ENCODE results near the gene SNX20.

Gene SNX20

GRCh38 chr16:50657241-50657640 lies 23.9 kb downstream of the SNX20 start:
- no peak for DNase-seq (ENCODE audit: low spot score)

- DNase-seq (ENCODE audit: low spot score) = no peak
Measured at GRCh38 chr16:50655558-50656055, 25.5 kb downstream of the SNX20 start.

GRCh38 chr16:50653633-50654519 lies 27.2 kb downstream of the SNX20 start:
- no peak for DNase-seq (ENCODE audit: low spot score)

DNA sequence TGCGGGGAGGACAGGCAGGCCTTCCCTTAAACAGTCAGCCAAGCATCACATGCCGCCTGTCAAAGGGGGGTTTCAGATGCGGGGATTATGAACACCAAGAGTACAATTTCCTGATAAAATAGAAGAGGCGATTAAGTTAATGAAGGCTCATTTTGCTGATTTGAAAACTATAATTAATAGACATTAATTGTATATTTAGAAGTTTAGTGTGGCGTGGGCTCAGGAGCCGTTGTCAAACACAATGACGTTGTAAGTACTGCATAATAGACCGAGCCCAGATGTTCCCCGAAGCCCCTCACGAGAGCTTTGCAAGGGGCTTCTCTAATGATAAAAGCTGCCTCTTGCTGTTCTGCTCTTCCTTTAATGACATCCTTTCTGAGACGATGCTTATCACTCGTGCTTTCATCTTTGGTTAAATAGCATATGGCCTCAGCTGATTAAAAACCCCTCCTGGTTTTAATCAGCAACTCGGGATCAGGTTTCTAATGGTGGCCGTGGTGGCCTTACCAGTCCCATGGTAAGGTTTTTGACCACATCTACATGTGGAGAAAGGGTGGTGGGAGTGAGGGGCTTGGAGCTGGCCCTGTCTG lies 28.2 kb downstream of the SNX20 start:
- no peak for DNase-seq (ENCODE audit: low spot score)

GRCh38 chr16:50651835-50652438 lies 29.2 kb downstream of the SNX20 start:
- no peak for DNase-seq (ENCODE audit: low spot score)

- DNase-seq (ENCODE audit: low spot score) = no peak
Measured at GRCh38 chr16:50646345-50646744, 34.8 kb downstream of the SNX20 start.

- no peak for DNase-seq (ENCODE audit: low spot score)
Measured at GRCh38 chr16:50645563-50646220, 35.4 kb downstream of the SNX20 start.

DNA sequence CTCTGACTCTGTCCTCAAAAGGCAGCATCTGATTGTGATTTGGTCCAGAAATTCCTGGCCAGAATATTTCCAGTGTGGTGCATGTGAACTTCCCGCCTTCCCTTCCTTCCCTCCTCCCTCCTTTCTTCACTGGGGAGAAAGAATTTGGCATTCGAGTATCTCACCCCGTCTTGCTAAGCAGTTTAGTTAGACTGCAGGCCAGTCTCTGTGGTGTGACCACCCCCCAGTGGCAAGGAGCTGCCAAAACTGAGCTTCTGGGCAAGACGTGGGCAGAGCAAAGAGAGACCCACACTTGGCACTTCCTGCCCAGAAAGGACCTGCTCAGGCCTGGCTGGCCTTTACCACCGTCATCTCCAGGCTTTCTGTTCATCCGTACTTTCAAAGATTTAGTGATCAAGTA lies 36.4 kb downstream of the SNX20 start:
- no peak for DNase-seq (ENCODE audit: low spot score)

DNA sequence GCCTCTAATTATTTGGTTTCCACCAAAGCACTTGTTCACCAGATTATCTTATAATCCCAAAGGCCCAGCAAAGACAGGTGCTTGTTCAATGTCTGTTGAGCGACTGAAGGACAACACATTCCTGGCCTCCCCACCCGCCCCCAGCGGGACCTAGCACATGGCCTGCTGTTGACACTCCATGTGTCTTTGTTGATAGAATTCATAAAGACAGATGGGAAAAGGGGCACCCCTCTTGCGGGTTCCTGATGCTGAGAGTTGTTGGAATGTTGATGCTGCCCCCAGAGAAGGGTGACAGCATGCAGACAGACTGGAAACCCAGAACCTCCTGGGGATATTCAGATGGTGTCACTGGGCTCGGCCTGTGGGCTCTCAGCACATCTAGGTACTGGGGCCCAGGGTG lies 36.9 kb downstream of the SNX20 start:
- no peak for DNase-seq (ENCODE audit: low spot score)

DNA sequence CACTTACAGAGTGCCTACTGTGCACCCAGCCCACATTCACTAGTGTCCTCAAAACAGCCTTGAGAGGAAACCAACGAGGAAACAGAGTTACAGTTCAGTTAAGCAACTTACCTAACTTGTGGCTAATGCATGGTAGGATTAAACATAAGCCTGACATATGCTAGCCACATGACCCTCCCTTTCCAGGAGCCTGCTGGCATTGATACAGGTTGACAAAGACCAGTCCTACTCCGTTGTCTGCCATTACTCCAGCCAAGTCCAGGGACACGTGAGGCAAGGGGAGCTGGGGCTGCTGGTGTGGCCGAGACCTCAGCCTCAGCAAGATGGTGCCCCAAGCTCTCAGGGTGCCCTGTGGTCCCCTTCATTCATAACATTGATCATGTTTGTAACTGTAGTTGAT lies 37.9 kb downstream of the SNX20 start:
- no peak for DNase-seq (ENCODE audit: low spot score)

GRCh38 chr16:50642349-50642748 lies 38.8 kb downstream of the SNX20 start:
- no peak for DNase-seq (ENCODE audit: low spot score)

DNA sequence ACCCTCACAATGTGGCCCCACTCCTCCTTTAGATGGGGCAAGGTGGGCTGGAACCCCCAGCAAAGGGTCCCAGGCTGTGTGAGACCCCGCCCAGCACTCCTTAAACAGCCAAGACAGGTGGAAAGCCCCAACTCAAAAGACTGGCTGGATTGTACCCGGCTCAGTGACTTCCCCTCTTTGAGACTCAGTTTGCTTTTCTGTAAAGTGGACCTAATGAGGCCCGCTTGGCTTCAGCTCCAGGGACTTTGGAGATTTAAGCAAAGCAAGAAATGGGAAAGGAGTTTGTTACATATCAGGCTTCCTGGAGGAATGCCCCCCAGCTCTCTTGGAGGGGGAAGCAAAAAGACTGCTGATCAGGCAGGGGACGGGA lies 39.3 kb downstream of the SNX20 start:
- DNase-seq (ENCODE audit: low spot score) = no peak

GRCh38 chr16:50640919-50641817 lies 39.9 kb downstream of the SNX20 start:
- no peak for DNase-seq (ENCODE audit: low spot score)

DNA sequence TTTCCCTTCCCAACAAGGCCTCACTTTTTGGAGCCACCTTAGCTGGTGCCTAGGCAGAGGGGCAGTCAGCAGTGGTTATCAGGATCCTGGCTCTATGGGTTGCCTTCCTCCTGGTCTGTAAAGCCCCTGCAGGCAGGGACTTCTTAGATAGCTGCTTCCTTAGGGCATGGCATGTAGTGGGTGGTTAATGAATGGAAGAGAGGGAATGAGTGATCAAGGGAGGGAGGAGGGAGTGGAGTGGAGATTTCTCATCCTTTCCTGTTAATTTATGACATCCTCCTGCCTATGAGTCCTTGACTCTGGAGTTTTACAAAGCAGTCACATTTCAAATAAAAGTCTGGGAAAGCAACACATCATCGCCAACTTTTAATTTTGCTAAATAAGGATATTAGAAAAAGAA lies 40.7 kb downstream of the SNX20 start:
- no peak for DNase-seq (ENCODE audit: low spot score)

DNA sequence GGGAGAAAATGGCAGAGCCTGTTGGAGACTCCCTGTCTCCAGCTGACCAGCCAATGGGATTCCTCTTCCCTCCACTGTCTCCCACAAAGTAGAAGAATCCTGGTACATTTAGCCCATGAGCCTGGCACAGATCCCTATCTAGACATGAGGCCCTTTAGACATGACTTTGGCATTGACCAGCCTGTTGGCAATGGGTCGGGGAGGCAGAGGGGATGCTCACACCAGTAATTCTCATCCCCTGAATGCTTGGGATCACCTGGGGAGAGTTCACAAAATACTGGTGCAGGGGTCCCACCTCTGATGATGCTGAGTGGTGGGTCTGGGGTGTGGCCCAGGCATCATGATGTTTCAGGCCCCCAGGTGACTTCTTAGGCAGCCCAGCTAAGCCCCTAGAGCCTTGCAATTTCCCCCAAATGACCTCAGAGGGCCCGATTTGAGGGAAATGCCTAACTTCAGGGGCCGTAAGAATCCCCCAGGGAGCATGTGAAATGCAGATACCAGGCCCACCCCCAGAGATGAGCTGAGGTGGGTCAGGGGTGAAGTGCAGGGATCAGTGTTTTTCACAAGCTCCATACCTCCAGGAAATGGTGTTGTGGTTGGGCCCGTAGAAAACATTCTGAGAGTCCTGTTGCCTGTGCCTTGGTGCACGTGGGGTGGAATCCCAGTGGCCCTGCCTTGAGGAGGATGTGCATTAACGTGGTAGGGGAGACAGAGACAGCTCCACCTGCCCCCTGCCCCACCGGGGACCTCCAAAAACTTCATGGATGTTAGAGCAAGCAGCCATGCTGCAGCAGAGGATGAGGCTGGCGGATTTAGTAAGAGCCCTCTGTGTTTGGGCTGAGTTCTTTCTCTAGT lies 42.1 kb downstream of the SNX20 start:
- DNase-seq (ENCODE audit: low spot score) = no peak

DNA sequence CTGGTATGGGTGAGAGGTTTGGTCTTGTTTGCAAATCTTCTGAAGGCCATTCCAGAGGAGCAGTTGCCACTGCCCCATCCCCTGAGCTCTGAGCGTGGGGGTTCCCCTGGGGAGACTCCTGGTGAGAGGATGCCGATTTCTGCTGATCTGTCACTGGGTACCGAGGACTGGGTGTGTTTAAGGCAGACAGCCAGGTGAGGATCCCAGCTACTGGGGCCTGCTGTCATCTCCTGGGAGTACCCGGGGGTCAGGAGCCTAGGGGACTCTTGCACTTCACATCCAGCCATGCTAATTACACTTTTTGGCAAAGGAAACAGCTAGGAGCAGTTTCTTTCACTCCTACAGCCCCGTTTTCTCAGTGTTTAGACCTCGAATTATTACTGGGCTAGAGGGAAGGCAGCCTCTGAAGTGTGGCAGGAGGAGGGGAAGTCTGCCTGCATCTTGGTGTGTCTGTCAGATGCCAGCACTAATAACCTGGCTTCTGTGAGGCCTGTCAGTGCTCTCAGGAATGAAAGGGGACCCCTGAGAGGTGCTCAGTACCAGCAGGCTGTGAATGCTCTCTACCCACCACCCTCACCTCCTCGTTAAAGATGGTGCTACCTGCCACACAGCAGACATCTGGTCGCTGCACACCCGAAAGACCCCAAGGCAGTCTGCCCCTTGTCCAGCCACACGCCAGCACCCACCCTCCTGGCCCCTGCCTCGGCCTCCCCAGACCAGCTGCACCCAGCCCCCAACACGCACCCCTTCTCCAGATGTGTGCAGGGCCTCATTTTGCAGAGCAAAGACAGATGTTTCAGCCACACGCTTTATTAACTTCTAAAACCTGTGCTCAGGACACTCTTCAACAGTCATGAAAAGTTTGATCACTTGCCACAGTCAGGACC lies 43.2 kb downstream of the SNX20 start:
- no peak for DNase-seq (ENCODE audit: low spot score)

DNA sequence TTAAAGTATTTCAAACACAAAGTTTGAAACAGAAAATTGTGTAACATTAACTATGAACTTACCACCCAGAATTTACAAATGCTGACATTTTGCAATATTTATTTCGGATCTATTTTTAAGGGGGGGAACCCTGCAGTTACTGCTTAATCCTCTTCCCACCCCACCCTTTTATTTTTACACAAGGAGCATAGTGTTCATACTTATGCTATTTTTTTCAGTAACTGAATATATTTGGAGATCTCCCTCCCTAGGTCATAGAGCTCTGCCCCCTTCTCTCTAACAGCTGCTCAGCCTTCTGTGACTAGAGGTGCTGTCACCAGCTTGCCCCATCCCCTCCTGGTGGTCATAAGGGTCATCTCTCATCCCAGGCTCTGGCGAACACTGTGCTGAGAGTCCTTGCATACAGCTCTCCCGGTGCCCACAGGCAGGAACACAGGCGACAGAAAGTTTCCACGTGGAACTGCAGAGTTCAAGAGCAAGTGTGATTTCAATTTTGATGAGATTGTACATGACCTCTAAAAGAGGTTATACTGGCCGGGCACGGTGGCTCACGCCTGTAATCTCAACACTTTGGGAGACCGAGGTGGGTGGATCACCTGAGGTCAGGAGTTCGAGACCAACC lies 44.2 kb downstream of the SNX20 start:
- DNase-seq (ENCODE audit: low spot score) = no peak

- DNase-seq (ENCODE audit: low spot score) = no peak
Measured at GRCh38 chr16:50635505-50636392, 45.4 kb downstream of the SNX20 start.

All from kidney capillary endothelial cell (primary cell).